Measurements from ENCODE around the gene CCT3. TPM values are rescaled to one million over a fixed set of nuclear protein-coding genes. Genes with fewer than 3 reads are reported as not detected.
"Not testable (repeated sequence)": the region's sequence is repeated elsewhere in the genome, so short reads cannot be mapped to it uniquely, and the experiment has no call there.

CCT3 gene
- total RNA-seq, 1 donor from 2014 or later, result 567 TPM

GRCh38 chr1:156342166-156342955 is 4.3 kb upstream of the CCT3 start:
- H3K27me3 Mint-ChIP-seq (ENCODE audit: insufficient read depth), result peaks cover 17% of the 10 kb centered on the region
- H3K4me3 Mint-ChIP-seq, result no peak overlapping the region
- H3K4me1 Mint-ChIP-seq (ENCODE audit: low read depth), result peaks cover 11% of the 10 kb centered on the region
- H3K27ac Mint-ChIP-seq, result no peak overlapping the region
- peaks cover 7% of the 10 kb centered on the region for H3K36me3 Mint-ChIP-seq (ENCODE audit: low read depth)
- intact Hi-C loops (cut with micrococcal nuclease), result no loop called here
- DNase-seq (ENCODE audit: low spot score), result no peak
- no peaks in the 10 kb centered on the region for H3K9me3 Mint-ChIP-seq

- peaks cover 42% of the 10 kb centered on the region for H3K36me3 Mint-ChIP-seq (ENCODE audit: low read depth)
Measured at GRCh38 chr1:156337888-156338179, 258 bp downstream of the CCT3 start.

GRCh38 chr1:156337052-156337887 is 822 bp downstream of the CCT3 start:
- intact Hi-C loops (cut with micrococcal nuclease), result loop anchor here (10.0 kb wide), 1 partner anchor 402 kb away; the partner anchor contains the start of gene KHDC4
- Mint-ChIP-seq H3K36me3 (ENCODE audit: low read depth) (peaks cover 46% of the 10 kb centered on the region), H3K4me3 (peak overlapping the region; percentile 98), H3K27ac (peak overlapping the region; percentile 95), H3K27me3 (ENCODE audit: insufficient read depth) (no peaks in the 10 kb centered on the region), H3K4me1 (ENCODE audit: low read depth) (peaks cover 41% of the 10 kb centered on the region), H3K9me3 (no peaks in the 10 kb centered on the region)
- DNase-seq (ENCODE audit: low spot score), result no peak

More at GRCh38 chr1:156337888-156338179, 258 bp downstream of the CCT3 start:
- H3K4me3 Mint-ChIP-seq, result peak overlapping the region; percentile 98
- no peak for DNase-seq (ENCODE audit: low spot score)
- H3K4me1 Mint-ChIP-seq (ENCODE audit: low read depth), result peaks cover 41% of the 10 kb centered on the region
- H3K27me3 Mint-ChIP-seq (ENCODE audit: insufficient read depth), result peaks cover 2% of the 10 kb centered on the region
- H3K27ac Mint-ChIP-seq, result peak overlapping the region; percentile 95
- intact Hi-C loops (cut with micrococcal nuclease), result loop anchor here (1.0 to 10.0 kb wide), 12 partner anchors 43 to 429 kb away; partner anchors contain the start of genes GLMP, ISG20L2, KHDC4 and LAMTOR2
- H3K9me3 Mint-ChIP-seq, result no peaks in the 10 kb centered on the region

- peak overlapping the region; percentile 98 for H3K4me3 Mint-ChIP-seq
- DNase-seq (ENCODE audit: low spot score), result no peak
- H3K36me3 Mint-ChIP-seq (ENCODE audit: low read depth), result peaks cover 50% of the 10 kb centered on the region
- H3K27ac Mint-ChIP-seq, result no peak overlapping the region
- H3K9me3 Mint-ChIP-seq, result no peaks in the 10 kb centered on the region
- H3K4me1 Mint-ChIP-seq (ENCODE audit: low read depth), result peaks cover 41% of the 10 kb centered on the region
- intact Hi-C loops (cut with micrococcal nuclease), result loop anchor here (10.0 kb wide), 1 partner anchor 401 kb away; the partner anchor contains the start of gene KHDC4
- no peaks in the 10 kb centered on the region for H3K27me3 Mint-ChIP-seq (ENCODE audit: insufficient read depth)
Measured at GRCh38 chr1:156336242-156336641, 1.9 kb downstream of the CCT3 start.

- DNase-seq (ENCODE audit: low spot score); intact Hi-C loops (cut with micrococcal nuclease); H3K4me3 Mint-ChIP-seq; H3K27me3 Mint-ChIP-seq (ENCODE audit: insufficient read depth); H3K27ac Mint-ChIP-seq; H3K9me3 Mint-ChIP-seq; H3K4me1 Mint-ChIP-seq (ENCODE audit: low read depth): not testable (repeated sequence)
- peaks cover 32% of the 10 kb centered on the region for H3K36me3 Mint-ChIP-seq (ENCODE audit: low read depth)
Measured at GRCh38 chr1:156323179-156323578, 14.9 kb downstream of the CCT3 start.

GRCh38 chr1:156320560-156320959 is 17.5 kb downstream of the CCT3 start:
- Mint-ChIP-seq H3K36me3 (ENCODE audit: low read depth) (peaks cover 44% of the 10 kb centered on the region), H3K27ac (peak overlapping the region; percentile 3)

GRCh38 chr1:156319664-156320063 is 18.4 kb downstream of the CCT3 start:
- no peaks in the 10 kb centered on the region for H3K9me3 Mint-ChIP-seq
- H3K4me1 Mint-ChIP-seq (ENCODE audit: low read depth), result no peaks in the 10 kb centered on the region

More at GRCh38 chr1:156320560-156320959, 17.5 kb downstream of the CCT3 start:
- DNase-seq (ENCODE audit: low spot score), result no peak
- Mint-ChIP-seq H3K4me3 (no peak overlapping the region), H3K27me3 (ENCODE audit: insufficient read depth) (no peaks in the 10 kb centered on the region), H3K4me1 (ENCODE audit: low read depth) (no peaks in the 10 kb centered on the region), H3K9me3 (no peaks in the 10 kb centered on the region)
- intact Hi-C loops (cut with micrococcal nuclease), result no loop called here

GRCh38 chr1:156316909-156317308 is 21.2 kb downstream of the CCT3 start:
- no peak overlapping the region for H3K4me3 Mint-ChIP-seq
- no peaks in the 10 kb centered on the region for H3K4me1 Mint-ChIP-seq (ENCODE audit: low read depth)
- no peak overlapping the region for H3K27ac Mint-ChIP-seq
- H3K9me3 Mint-ChIP-seq, result no peaks in the 10 kb centered on the region
- H3K27me3 Mint-ChIP-seq (ENCODE audit: insufficient read depth), result no peaks in the 10 kb centered on the region
- intact Hi-C loops (cut with micrococcal nuclease), result no loop called here
- no peak for DNase-seq (ENCODE audit: low spot score)
- H3K36me3 Mint-ChIP-seq (ENCODE audit: low read depth), result peaks cover 53% of the 10 kb centered on the region

More at GRCh38 chr1:156319664-156320063, 18.4 kb downstream of the CCT3 start:
- Mint-ChIP-seq H3K4me3 (no peak overlapping the region), H3K27ac (no peak overlapping the region), H3K36me3 (ENCODE audit: low read depth) (peaks cover 45% of the 10 kb centered on the region), H3K27me3 (ENCODE audit: insufficient read depth) (no peaks in the 10 kb centered on the region)
- no peak for DNase-seq (ENCODE audit: low spot score)
- intact Hi-C loops (cut with micrococcal nuclease), result loop anchor here (1.0 to 2.0 kb wide), 2 partner anchors 173 to 229 kb away; no protein-coding TSS in a partner anchor

- H3K27me3 Mint-ChIP-seq (ENCODE audit: insufficient read depth), result no peaks in the 10 kb centered on the region
- peaks cover 44% of the 10 kb centered on the region for H3K36me3 Mint-ChIP-seq (ENCODE audit: low read depth)
- H3K27ac Mint-ChIP-seq, result no peak overlapping the region
- no peaks in the 10 kb centered on the region for H3K9me3 Mint-ChIP-seq
- no peaks in the 10 kb centered on the region for H3K4me1 Mint-ChIP-seq (ENCODE audit: low read depth)
- intact Hi-C loops (cut with micrococcal nuclease), result no loop called here
- DNase-seq (ENCODE audit: low spot score), result no peak
- H3K4me3 Mint-ChIP-seq, result no peak overlapping the region
Measured at GRCh38 chr1:156310962-156311361, 27.1 kb downstream of the CCT3 start.

- intact Hi-C loops (cut with micrococcal nuclease), result no loop called here
- Mint-ChIP-seq H3K36me3 (ENCODE audit: low read depth) (peaks cover 30% of the 10 kb centered on the region), H3K27ac (no peak overlapping the region), H3K4me3 (no peak overlapping the region), H3K27me3 (ENCODE audit: insufficient read depth) (no peaks in the 10 kb centered on the region), H3K9me3 (no peaks in the 10 kb centered on the region), H3K4me1 (ENCODE audit: low read depth) (no peaks in the 10 kb centered on the region)
- no peak for DNase-seq (ENCODE audit: low spot score)
Measured at GRCh38 chr1:156308078-156308477, 30.0 kb downstream of the CCT3 start.

- Mint-ChIP-seq H3K27ac (no peak overlapping the region), H3K9me3 (no peaks in the 10 kb centered on the region), H3K4me3 (no peak overlapping the region), H3K36me3 (ENCODE audit: low read depth) (peaks cover 16% of the 10 kb centered on the region), H3K27me3 (ENCODE audit: insufficient read depth) (no peaks in the 10 kb centered on the region), H3K4me1 (ENCODE audit: low read depth) (no peaks in the 10 kb centered on the region)
- no peak for DNase-seq (ENCODE audit: low spot score)
- intact Hi-C loops (cut with micrococcal nuclease), result no loop called here
Measured at GRCh38 chr1:156305215-156305614, 32.9 kb downstream of the CCT3 start.

- no peak overlapping the region for H3K4me3 Mint-ChIP-seq
- no peaks in the 10 kb centered on the region for H3K9me3 Mint-ChIP-seq
- no peaks in the 10 kb centered on the region for H3K4me1 Mint-ChIP-seq (ENCODE audit: low read depth)
- no peak overlapping the region for H3K27ac Mint-ChIP-seq
- no peak for DNase-seq (ENCODE audit: low spot score)
- no peaks in the 10 kb centered on the region for H3K27me3 Mint-ChIP-seq (ENCODE audit: insufficient read depth)
- intact Hi-C loops (cut with micrococcal nuclease), result no loop called here
- H3K36me3 Mint-ChIP-seq (ENCODE audit: low read depth), result peaks cover 12% of the 10 kb centered on the region
Measured at GRCh38 chr1:156303241-156303640, 34.9 kb downstream of the CCT3 start.

GRCh38 chr1:156298852-156299357 is 39.2 kb downstream of the CCT3 start, which contains the start of gene VHLL:
Gene VHLL (minus strand): TSS chr1:156299307. CDS start chr1:156299189, 118 bp downstream.
- H3K9me3 Mint-ChIP-seq, result no peaks in the 10 kb centered on the region
- no peaks in the 10 kb centered on the region for H3K36me3 Mint-ChIP-seq (ENCODE audit: low read depth)
- no peaks in the 10 kb centered on the region for H3K27me3 Mint-ChIP-seq (ENCODE audit: insufficient read depth)
- peaks cover 15% of the 10 kb centered on the region for H3K4me1 Mint-ChIP-seq (ENCODE audit: low read depth)
- no peak for DNase-seq (ENCODE audit: low spot score)
- no peak within 1 kb of the TSS for H3K27ac Mint-ChIP-seq
- intact Hi-C loops (cut with micrococcal nuclease), result no loop called here
- no peak within 1 kb of the TSS for H3K4me3 Mint-ChIP-seq
